ENCODE measurements around the gene TBC1D2B.

Gene TBC1D2B

DNA sequence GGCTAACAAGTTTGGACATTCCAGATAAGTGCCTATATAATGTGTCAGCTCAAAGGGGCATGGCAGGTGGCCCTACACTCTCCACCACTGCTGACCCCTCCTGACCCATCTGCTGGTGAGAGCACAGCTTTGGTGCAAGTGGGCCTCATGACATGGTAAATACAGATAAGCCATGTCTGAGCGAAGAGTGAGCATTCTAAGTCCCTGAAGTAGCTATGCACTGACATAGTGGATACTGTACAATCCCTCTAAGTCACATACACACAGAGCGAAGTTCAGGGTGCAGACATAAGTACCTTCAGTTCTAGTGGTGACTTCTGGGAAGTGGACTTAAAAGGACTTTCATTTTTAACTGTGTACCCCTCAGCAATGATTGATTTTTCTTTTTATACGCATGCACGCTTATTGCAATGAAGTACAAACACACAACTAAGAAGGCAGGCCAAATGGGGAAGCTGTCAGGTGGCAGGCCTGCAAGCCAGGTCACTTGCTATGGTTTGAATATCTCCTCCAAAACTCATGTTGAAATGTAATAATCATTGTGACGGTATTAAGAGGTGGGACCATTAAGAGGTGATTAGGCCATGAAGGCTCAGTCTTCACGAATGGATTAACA lies 41.5 kb downstream of the TBC1D2B start:
- Histone ChIP-seq H3K79me2 (ENCODE audit: low read length) (peaks cover 28% of the 10 kb centered on the region), H3K4me1 (ENCODE audit: low read length) (peaks cover 67% of the 10 kb centered on the region), H3K27me3 (replicated peaks; ENCODE audit: insufficient read depth, low read length) (no peaks in the 10 kb centered on the region), H2AFZ (ENCODE audit: low read length) (no peak overlapping the region), H3K36me3 (replicated peaks; ENCODE audit: insufficient read depth, low read length) (no peaks in the 10 kb centered on the region), H4K20me1 (ENCODE audit: insufficient read depth, low read length) (no peaks in the 10 kb centered on the region), H3K27ac (ENCODE audit: low read length) (peak overlapping the region; percentile 88; the same call in 1 of the 2 replicates), H3K4me2 (ENCODE audit: low read depth, low read length) (peak overlapping the region; percentile 86), H3F3A (ENCODE audit: insufficient read depth, low read length) (peaks cover 38% of the 10 kb centered on the region), H3K9ac (ENCODE audit: low read length) (no peak overlapping the region), H3K4me3 (ENCODE audit: low read length) (0 out of 2 replicates have a peak overlapping the region, but pooled peaks have one; percentile 44), H3K9me3 (replicated peaks; ENCODE audit: insufficient read depth, low read length) (no peaks in the 10 kb centered on the region), H3K9me2 (replicated peaks; ENCODE audit: insufficient read depth, low read length) (no peaks in the 10 kb centered on the region)
- no peak for DNase-seq
- no peak for TF ChIP-seq EZH2 (optimal IDR thresholded peaks at IDR 0.05; ENCODE audit: low read depth, low read length)

- Histone ChIP-seq H4K20me1 (ENCODE audit: insufficient read depth, low read length) (no peaks in the 10 kb centered on the region), H3K27ac (ENCODE audit: low read length) (peak overlapping the region; percentile 88)
These were observed 42.2 kb downstream of the TBC1D2B start for GRCh38 chr15:78035321-78035751.

DNA sequence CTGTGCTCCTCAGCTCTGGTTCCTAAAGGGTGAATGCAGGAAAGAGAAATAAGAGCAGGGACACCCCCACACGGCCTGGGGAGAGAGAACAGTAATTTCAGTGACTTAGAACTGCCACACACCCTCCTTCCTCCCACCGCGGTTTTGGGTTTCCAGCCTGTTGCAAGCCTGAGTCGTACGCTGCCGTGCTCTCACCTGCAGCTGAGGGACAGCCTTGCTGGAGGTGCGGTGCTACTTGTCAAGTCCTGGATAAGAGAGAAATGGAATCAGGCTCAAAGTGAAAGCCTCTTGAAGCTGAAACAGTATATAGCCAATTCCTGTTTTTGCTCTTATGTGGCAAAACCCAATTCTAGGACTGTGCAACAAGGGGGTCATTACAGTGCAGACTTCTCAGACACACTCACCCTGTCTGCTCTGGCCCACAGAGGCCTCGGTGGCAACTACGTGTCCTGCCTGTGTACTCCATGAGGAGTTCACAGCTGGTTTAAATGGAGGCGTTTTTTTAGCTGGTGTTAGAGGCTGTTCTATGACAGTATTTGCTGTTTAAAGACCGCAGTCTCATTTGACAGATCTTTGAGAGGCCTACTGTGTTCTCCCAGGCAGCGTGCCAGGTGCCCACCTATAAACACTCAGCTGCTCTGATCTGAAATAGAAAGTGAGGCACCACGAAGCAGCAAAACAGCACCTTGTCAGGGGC lies 42.9 kb downstream of the TBC1D2B start:
- no peaks in the 10 kb centered on the region for H3K9me2 ChIP-seq (replicated peaks; ENCODE audit: insufficient read depth, low read length)
- no peak for TF ChIP-seq EZH2phosphoT487 (IDR thresholded peaks at IDR 0.05; ENCODE audit: low read length)
- TF ChIP-seq CTCF (IDR thresholded peaks at IDR 0.05; ENCODE audit: low read length), result no peak
- TF ChIP-seq EZH2 (optimal IDR thresholded peaks at IDR 0.05; ENCODE audit: low read depth, low read length), result no peak
- H3K27ac ChIP-seq (ENCODE audit: low read length), result peak overlapping the region; percentile 88
- no peaks in the 10 kb centered on the region for H3K27me3 ChIP-seq (replicated peaks; ENCODE audit: insufficient read depth, low read length)
- H2AFZ ChIP-seq (ENCODE audit: low read length), result peak overlapping the region; percentile 21; the same call in 1 of the 2 replicates
- H3K79me2 ChIP-seq (ENCODE audit: low read length), result peaks cover 25% of the 10 kb centered on the region
- peaks cover 38% of the 10 kb centered on the region for H3F3A ChIP-seq (ENCODE audit: insufficient read depth, low read length)
- no peaks in the 10 kb centered on the region for H3K36me3 ChIP-seq (replicated peaks; ENCODE audit: insufficient read depth, low read length)
- H3K9me3 ChIP-seq (replicated peaks; ENCODE audit: insufficient read depth, low read length), result no peaks in the 10 kb centered on the region
- H4K20me1 ChIP-seq (ENCODE audit: insufficient read depth, low read length), result no peaks in the 10 kb centered on the region
- H3K9ac ChIP-seq (ENCODE audit: low read length), result peak overlapping the region; percentile 28
- peak overlapping the region; percentile 86 for H3K4me2 ChIP-seq (ENCODE audit: low read depth, low read length)
- DNase-seq, result peak; percentile 87
- H3K4me3 ChIP-seq (ENCODE audit: low read length), result peak overlapping the region; percentile 44
- H3K4me1 ChIP-seq (ENCODE audit: low read length), result peaks cover 67% of the 10 kb centered on the region

More at GRCh38 chr15:78035321-78035751, 42.2 kb downstream of the TBC1D2B start:
- Histone ChIP-seq H3K4me3 (ENCODE audit: low read length) (peak overlapping the region; percentile 44), H3K9me3 (replicated peaks; ENCODE audit: insufficient read depth, low read length) (no peaks in the 10 kb centered on the region), H3K9ac (ENCODE audit: low read length) (peak overlapping the region; percentile 28; the same call in 1 of the 2 replicates), H3K4me1 (ENCODE audit: low read length) (peaks cover 67% of the 10 kb centered on the region), H3F3A (ENCODE audit: insufficient read depth, low read length) (peaks cover 38% of the 10 kb centered on the region), H3K36me3 (replicated peaks; ENCODE audit: insufficient read depth, low read length) (no peaks in the 10 kb centered on the region), H2AFZ (ENCODE audit: low read length) (peak overlapping the region; percentile 21; the same call in 1 of the 2 replicates), H3K79me2 (ENCODE audit: low read length) (peaks cover 28% of the 10 kb centered on the region), H3K27me3 (replicated peaks; ENCODE audit: insufficient read depth, low read length) (no peaks in the 10 kb centered on the region), H3K9me2 (replicated peaks; ENCODE audit: insufficient read depth, low read length) (no peaks in the 10 kb centered on the region), H3K4me2 (ENCODE audit: low read depth, low read length) (peak overlapping the region; percentile 86)
- no peak for TF ChIP-seq CTCF (IDR thresholded peaks at IDR 0.05; ENCODE audit: low read length)
- peak; percentile 30 for DNase-seq
